MV-4-11 (cell line): Measurements from ENCODE around the gene ADAT1.

Source experiments
- DNase-seq: peaks from one replicate; lab custom pipeline; 2025; lab: John Stamatoyannopoulos, UW

The ADAT1 gene

DNA sequence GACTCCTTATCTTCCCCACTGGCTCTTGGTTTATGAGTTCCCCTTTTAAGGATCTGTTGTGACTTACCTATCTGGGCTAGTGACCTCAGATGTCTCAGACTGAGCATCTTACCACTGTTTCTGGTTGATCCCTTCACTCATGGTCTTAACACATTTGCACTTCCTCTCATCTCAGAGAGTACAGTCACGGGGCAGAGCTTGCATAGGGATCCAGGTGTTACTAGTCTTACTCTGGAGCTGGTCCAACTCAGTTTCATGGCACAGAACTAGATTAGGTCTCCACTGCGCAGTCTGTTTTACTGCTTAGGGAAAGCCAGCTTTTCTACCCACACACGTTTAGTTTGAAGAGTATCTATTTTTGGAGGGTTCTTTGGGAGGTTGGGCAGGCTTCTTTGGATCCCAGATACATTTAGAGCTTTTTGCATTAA is 46.7 kb downstream of the ADAT1 start:
- DNase-seq: peak; percentile 28

DNA sequence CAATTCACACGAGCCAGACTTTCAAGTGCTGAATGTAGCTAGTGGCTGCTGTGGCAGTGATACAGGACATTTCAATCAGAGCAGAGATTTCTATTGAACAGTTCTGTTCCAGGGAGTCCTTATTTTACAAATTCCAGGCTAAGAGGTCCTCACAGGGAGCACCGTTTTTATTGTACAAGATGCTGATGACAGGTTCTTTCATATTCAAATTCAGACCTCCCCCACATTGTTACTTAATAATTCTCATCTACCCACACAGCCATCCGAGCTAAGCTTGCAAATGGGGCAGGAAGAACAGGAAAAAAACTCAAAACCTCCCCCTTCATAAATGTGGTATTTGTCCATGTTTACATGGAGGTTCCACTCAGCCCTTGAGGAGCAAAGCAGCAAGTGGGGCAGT is 47.1 kb downstream of the ADAT1 start:
- no peak for DNase-seq

DNA sequence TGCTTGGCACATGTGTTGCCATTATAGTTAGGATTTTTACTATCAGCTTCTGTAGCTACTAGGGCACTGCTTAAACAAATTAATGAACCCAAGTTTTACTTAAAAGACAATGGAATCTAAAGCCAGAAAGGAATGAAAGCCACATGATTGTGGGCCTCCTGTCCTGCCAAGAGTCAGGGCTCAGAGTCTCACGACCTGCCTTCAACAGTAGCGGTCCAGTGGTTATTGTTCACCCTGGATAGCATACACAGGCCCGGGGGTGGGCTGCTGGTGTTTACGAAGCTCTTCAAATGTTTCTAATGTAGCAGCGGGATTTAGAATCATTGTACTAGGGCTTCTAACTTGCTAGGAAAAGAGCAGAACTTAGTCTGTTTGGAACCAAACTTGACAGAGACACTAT is 49.1 kb downstream of the ADAT1 start:
- DNase-seq: no peak

DNA sequence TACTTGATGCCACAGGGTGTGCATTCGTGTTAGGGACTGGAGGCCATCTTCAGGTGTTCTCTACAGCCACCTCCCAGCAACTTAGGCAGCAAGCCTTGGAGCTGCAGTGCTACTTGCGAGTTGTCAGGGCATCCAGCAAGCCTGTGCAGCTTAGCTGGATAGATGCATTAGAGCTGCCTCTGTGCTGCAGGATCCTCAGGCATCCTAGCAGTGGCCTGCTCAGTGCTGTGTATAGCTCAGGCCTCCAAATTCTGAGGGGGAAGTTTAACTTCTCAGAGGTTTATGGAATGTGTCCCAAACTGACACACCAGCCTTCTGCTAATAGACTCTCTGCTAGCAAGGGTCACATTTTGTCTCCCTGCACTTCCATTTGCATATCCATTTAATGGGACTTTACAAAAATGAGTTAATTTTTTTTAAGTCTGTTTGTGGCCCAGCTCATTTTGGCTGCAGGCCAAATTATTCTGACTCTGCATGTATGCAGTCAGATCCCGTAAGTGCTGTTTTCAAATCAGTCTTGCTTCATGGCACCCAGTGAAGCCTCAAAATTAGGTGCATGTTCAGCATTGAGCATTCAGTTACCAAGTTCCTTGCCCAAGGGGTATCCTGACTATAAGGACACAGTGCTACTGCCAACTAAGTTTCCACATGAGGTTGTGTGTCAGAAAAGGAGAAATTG is 50.1 kb downstream of the ADAT1 start:
- no peak for DNase-seq

DNA sequence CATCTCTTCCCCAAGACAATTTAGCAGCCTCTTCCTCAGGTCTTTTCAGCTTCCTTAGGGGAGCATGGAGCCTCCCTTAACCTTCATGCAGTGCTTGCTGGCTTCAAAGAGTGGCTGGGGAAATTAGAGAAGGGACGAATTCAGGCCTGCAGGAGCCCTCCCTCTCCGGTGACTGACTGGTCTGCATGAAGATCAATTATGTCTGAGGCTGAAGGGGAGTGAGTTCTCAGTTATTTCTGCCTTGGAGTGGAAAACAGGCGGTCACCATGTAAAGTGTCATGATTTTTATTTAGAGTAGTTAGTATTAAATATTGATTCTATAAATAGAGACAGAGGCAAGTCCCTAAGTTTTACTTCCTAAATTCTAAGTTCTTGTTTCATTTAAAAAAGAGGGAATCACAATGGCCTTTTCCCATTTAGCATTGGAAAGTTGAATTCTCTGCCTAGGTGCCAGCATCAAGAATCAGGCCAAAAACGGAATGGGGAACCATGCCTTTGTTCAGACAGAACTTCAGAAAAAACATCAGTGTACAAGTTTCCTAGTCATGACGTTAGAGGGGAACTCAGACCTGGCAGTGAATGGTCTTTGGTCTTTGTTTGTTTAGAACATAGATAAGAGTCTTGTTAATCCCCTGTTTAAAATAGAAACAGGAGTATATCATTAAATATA is 52.5 kb downstream of the ADAT1 start:
- peak; percentile 35 for DNase-seq

DNA sequence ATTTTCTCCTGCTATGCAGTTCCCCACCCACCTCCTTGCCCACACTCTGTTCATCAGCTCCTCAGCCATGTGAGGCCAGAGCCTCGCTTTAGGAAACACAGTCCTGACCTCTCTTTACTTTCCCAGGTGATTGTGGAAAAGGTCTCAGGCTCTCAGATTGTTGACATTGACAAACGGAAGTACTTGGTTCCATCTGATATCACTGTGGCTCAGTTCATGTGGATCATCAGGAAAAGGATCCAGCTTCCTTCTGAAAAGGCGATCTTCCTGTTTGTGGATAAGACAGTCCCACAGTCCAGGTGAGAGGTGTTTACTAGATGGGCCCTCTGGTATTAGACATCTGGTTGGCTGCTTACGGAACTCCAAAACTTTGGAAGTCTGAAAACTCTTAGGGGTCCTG is 55.2 kb downstream of the ADAT1 start:
- no peak for DNase-seq

DNA sequence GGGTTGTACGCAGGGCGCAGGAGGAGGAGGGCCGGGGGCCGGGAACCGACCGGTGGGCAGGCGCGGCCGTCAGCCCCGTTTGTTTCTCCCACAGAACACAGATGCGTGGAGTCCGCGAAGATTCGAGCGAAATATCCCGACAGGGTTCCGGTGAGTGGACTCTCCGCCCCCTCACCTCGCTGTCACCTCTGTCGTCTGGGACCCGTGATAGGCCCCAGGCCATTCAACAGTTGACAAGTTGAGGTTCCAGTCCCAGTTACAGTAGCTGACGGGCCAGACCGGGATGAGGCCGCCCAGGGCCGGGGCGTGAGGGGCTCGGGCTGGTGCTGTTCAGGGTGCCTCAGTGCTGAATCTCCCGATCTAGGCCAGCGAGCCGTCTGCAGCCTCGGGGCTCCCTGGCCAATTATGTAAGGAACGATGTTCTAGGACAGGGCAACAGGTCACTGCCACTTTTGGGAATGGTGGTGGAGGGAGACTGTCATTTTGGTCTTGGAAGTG is 56.3 kb downstream of the ADAT1 start:
- DNase-seq: no peak

DNA sequence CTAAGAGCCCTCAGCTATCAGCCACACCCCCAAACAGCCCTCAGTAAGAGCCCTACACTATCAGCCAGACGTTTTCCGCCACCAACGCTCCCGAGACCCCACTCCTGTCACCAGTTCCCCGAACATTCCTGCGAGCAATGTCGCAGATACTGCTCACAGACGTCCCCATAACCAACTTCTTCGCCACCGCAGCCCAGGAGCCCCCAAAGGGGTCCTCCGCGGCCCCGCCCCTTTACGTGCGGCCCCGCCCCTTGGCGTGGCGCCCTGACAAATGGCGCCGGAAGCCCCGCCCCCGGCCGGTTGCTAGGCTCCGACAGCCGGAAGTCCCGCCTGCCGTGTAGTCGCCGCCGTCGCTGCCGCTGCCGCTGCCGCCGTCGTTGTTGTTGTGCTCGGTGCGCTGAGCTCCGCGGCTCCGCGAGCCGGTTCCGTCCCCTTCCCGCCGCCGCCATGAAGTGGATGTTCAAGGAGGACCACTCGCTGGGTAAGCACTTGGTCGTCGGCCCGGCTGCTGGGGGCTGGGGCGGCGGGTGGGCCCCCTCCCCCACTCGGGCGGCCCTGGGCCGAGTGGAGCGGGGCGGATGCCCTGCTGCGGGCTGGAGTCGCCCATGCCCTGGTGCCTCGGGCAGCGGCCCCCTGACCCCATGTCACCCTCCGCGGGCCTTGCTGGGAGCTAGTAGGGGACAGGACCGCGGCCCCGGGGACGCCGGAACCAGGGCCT is 56.9 kb downstream of the ADAT1 start, which contains the start of gene GABARAPL2:
TSS of gene GABARAPL2 (plus strand) at position 340 of the 718 bp plus-strand sequence. CDS start at position 448, 108 bp downstream.
- DNase-seq: peak; percentile 79

DNA sequence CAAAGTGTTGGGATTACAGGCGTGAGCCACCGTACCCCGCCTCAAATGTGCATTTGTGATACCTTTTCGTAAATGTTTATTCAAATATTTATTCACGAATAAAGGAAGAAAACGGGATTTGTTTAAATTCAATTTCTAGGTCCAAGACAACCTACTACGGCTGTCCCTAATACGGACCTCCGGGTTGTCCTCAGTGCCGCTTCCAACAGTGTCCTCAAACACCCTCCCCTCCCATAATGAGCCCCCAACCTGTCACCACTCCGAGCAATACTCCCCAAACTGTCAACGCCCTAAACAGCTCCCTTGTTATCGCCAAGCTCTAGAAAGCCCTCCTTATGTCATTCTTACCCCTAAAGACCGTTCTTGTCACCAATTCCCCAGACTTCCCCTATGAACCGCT is 57.4 kb downstream of the ADAT1 start:
- no peak for DNase-seq

DNA sequence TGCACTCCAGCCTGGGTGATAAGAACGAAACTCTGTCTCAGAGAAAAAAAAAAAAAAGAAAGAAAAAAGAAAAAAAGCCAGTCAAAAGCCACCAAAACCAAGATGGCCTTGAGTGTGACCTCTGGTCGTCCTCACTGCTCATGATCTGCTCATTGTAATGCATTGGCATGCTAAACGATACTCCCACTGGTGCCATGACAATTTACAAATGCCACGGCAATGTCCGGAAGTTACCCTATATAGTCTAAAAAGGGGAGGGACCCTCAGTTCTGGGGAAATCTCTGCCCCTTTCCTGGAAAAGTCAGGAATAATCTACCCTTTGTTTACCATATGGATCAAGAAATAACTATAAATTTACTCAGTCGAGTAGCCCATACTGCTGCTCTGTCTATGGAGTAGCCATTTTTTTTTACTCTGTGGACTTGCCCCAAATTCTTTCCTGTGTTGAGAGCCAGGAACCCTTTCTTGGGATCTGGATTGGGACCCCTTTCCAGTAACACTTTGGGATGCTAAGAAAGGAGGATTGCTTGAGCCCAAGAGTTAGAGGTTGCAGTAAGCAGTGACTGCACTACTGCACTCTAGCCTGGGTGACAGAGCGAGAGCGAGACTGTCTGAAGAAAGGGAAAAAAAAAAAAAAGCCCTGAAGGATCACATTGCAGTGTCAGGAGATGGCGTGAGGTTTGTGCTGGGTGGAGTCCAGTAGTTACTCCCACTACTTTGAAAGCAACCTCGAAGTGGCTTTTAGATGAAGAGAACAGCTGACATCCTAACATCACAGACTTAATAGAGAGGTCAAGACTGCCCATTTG is 63.3 kb downstream of the ADAT1 start:
- DNase-seq: no peak

DNA sequence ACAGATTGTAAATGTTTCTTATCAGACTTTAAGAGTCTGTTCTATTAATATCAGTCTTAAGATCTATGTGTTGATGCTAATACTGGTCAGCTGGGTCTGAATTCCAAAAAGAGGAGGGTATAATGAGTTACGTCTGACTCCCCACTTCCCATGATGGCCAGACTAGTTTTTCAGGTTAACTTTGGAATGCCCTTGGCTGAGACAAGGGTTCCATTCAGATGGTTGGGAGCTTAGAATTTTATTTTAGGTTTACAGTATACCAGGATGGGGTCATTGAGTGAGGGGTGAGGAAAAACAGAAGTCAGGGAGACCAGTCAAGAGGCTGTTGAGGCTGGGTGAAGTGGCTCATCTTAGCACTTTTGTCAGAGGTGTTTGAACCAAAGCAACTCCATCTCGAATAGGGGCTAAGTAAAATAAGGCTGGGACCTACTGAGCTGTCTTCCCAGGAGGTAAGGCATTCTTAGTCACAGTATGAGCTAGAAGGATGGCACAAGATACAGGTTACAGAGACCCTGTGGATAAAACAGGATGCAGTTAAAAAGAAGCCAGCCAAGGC is 64.2 kb downstream of the ADAT1 start:
- DNase-seq: no peak

DNA sequence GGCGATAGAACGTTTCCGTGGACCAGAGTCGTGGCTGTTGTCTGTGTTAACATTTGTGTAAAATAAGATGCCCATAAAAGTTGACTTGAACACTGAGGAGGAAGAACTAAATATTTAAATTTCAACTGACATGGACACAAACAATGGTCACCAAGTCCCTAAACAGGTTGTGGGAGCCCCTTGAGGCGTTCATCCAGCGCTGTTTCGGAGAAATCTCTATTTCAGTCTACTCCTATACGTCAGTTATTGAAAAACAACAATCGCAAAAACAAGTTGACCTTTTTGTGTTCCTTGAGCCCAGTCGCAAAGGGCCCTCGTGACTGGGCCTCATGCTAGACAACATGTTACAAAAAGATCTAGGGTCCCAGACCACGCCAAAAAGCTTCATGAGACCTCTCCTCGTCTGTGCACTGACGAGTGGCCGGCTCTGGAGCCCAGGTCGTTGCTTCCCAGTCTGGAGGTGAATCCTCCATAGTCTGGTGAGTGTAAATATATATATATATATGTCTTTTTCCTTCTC is 66.6 kb downstream of the ADAT1 start:
- DNase-seq: no peak

DNA sequence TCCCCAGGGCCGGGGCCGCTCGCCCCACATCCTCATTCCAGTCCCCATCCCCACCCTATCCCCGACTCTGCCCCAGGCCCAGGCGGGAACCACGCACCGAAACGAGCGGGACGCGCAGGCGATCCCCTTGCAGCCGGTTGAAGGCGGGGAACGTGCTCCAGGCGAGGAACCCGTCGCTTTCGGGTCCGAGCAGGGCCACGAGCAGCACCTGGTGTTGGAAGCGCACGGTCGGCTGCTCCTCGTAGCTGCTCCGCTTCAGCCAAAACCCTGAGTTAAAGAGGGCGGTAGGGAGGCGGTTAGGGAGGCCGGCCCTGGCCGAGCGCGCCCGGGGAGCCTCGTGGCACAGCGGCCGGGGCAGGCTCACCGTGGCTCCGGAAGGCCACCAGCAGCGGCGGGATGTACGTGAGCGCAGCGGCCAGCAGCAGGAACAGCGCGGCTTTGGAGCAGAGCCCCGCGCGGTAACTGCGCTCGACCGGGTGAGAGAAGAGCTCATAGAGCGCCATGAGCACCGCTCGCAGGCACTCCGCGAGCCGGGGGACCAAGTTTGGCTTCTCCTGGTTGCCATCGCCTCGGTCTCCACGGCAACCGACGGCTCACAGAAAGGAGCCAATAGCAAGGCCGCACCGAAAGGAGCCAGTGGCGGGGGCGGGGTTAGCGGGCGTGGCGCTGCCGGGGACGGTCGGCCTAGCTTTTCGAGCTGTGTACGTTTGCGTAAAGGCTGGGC is 67.2 kb downstream of the ADAT1 start, which contains the start of gene TMEM231:
TSS of gene TMEM231 (minus strand) at position 546 of the 724 bp plus-strand sequence. CDS start at position 503, 43 bp downstream.
- peak; percentile 92 for DNase-seq

DNA sequence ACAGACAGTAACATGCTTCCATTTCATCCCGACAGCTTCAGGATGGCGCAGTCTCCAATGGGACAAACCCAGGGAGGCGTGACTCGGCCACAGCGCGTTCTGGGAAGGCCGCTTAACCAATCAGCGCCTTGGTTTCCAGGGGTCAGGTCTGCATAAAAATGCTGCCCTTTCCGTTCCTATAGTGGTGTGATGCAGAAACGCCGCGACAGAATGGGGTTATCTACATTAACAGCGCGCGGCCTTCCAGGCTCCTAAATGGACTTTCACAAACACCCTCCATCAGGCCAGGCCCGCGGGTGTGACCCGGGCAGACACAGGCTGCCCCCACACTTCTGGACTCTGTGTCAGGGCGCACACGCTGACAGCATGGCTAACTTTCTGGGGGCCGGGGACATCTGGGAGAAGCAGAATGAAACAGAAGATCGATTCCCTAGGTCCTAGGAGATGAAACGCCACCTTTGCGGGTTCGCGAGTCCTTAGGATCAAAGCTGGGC is 67.8 kb downstream of the ADAT1 start:
- no peak for DNase-seq

DNA sequence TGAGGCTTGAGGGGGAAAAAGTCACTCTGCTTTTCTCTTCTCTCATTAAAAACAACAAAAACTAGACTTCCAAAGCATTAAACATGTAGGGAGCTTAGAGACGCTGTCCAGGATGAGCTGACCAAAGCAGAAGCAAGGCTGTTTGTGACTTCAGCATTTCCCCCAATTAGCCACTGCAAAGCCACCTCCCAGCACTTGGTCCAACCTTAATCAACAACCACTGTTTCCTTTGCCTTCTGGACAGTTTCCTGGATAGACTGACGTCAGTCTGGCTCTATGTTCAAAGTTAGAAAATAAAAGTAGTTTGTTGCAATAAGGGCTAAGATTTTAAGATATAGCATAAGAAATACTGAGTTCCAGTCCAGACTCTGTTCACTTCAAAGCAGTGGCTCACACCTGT is 70.1 kb downstream of the ADAT1 start:
- DNase-seq: no peak

DNA sequence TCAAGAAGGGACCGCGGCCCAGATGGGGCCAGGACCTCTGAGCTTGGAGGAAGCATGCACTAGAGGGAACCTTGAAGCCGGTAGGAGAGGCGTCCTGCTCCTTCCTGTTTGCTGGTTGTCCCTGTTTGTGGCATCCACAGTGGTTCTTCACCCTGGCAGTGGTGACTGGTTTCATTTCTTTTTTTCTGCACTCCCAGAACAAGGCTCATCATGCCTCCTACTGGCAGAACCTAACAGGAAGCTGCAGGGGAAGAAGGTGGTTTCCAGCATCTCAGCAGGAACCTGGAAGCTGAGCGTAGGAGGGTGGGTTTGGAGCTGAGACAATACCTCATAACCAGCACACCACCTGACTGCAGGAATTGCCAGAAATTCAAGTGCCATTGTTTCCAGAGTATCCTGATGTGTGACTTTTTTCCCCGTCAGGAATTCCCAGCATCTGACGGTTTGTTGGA is 72.8 kb downstream of the ADAT1 start:
- DNase-seq: peak; percentile 96
